GM04504 (cell line): ENCODE results near the gene BCAS4.
"Not testable (repeated sequence)": the region's sequence is repeated elsewhere in the genome, so short reads cannot be mapped to it uniquely, and the experiment has no call there.

Experiments used
- DNase-seq: peaks from one replicate; pipeline ENCODE4 v3.0.0-alpha.2; 2012; ENCODE audit warnings: low read depth

The BCAS4 gene

DNA sequence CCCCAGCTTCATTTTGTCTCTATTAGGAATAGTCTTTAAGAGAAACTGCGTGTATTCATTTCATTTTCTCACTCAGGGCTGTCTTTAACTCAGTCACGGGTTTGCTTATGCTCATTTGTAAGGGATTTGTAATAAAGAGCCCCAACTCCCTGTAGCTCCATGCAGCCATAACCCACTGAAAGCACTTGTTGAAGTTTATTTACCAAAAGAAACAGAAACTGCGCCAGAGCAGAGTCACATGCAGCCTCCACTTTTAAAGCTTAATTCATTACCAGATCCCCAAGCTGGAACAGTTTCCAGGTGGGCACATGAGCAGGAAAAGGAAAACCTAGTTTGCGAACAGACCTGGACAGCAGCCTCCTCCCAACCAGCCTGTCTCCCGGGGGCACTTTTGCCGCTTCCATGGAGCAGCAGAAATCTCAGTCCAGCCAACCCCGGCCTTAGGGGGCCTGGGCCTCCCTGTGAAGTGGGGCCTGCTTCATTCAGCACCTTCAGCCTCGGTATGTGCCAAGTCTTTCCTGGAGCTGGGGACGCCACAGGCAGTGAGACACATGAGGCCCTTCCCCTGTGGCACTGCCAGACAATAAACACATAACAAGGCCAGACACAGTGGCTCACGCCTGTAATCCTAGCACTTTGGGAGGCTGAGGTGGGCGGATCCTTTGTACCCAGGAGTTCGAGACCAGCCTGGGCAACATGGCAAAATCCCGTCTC, 4.5 kb downstream of the BCAS4 start:
- no peak for DNase-seq

DNA sequence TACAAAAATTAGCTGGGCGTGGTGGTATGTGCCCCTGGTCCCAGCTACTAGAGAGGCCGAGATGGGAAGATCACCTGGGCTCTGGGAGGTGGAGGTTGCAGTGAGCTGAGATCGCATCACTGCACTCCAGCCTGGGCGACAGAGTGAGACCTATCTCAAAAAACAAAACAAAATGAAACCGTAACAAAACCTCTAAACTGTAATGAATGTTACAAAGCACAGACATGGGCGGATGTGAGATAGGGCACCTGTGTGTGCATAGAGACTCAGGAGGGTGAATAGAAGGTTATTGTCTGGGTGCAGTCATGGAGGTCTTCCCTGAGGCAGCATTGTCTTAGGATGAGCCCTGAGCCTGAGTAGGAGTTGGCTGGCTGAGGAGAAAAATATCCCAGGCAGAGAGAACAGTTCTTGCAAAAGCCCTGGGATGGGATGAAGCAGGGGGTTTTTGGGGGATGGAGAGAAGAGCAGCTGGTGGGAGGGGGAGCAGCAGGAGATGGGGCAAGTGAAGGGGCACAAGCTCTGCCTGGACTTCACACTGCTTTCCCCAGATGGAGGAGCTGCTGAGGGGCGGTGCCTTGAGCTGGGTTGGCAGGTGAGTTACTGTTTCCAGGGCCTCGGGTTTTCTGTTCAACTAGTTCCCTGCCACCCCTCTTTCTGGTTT, 5.2 kb downstream of the BCAS4 start:
- DNase-seq = no peak

DNA sequence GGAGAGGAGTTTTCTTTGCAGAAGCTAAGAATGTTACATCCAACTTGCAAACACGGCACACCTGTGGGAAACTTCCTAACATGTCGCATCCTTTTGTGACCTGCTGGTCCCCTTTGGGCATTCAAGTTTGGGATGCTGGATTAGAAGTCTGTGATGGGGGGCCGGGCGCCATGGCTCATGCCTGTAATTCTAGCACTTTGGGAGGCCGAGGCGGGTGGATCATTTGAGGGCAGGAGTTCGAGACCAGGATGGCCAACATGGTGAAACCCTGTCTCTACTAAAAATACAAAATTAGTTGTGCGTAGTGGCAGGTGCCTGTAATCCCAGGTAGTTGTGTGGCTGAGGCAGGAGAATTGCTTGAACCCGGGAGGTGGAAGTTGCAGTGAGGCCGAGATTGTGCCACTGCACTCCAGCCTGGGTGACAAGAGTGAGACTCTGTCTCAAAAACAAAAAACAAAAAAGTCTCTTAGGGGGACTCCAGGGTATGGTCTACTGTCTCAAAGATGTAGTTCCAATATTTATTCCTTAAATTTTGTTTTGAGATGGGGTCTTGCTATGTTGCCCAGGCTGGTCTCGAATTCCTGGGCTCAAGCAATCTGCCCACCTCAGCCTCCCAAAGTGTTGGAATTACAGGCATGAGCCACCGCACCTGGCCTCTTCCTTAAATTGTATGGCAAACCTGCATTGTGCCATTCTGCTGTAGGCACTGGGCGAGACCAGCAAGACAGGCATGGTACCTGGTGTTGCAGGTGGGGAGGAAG, 6.3 kb downstream of the BCAS4 start:
- DNase-seq = not testable (repeated sequence)

DNA sequence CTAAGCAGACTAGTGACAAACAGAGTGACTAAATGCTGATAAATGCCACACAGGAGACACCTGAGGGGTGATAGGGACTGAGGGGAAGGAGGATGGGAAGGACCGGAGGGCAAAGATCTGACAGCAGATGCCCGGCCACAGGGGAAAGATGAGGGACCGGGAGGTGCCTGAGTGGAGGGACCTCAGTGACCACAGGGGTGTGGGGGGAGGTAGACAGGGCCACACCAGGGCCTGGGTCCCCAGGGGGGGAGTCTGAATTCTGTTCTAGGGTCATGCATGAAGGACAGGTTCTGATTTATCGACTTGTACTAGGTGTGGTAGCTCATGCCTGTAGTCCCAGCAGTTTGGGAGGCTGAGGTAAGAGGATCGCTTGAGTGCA, 6.9 kb downstream of the BCAS4 start:
- DNase-seq = no peak

DNA sequence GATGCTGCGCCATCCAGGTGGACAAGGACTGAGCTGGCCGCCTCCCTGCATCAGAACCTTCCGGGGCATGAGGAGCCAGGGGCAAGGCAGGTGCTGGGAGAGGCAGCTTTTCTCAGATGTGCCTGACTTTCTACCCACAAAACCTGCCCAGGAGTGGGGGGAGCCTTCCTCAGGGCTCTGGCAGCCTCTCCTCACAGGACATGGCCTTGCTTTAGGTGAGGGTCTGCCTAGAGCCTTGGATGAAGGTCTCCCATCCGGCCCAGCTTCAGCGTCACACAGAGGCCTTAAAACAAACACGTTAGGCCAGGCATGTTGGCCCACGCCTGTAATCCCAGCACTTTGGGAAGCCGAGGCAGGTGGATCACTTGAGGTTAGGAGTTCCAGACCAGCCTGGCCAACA, 7.4 kb downstream of the BCAS4 start:
- DNase-seq = no peak

DNA sequence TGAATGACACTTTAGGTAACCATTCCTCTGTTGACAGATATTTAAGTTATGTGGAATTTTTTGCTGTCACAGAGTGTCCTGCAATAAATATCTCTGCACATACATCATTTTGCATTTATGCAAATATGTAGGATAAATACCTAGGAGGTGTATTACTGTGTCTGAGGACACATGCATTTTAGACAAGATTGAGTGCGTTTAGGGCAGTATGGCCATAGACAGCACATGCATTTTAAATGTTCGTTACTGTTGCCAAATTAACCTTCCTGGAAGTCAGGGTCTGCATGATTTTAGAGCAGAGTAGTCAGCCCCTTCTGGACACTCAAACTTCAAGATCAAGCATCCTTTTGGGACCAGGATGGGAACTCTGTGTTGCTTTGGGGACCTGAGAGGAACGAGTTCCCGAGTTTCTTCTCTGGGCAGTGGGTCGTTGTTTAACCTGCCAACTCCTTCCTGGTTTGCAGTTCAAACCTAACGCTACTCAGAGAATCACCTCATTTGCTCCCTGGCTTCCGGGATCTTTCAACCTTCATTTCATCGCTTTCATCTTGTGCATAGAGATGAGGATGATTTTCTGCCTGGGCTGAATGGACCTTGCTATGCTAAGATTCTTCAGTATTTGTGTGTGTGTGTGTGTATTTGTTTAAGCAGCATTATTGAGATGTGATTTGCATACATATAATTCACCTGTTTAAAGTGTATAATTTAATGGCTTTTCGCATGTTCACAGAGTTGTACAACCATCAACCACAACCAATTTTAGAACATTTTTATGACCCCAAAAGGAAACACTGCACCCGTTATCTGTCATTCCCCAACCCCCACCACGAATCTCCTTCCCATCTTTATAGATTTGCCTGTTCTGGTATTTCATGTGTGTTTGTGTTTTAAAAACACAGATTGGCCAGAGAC, 9.8 kb downstream of the BCAS4 start:
- no peak for DNase-seq

DNA sequence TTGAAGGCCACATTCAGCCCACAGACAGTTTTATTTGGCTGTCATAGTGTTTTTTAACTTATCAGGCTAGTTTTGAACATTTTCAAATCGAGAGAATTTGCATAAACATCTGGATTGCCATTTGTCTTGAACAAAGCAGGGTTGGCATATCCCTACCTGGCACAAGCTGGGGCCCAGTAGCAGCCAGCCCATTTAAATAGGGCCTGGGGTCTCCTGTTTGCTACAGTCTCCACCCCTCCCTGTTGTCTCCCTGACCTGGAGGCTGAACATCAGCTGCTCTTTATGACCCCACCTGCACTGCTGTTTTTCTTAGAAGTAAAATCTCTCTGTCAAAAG, 10.5 kb downstream of the BCAS4 start:
- DNase-seq = no peak

DNA sequence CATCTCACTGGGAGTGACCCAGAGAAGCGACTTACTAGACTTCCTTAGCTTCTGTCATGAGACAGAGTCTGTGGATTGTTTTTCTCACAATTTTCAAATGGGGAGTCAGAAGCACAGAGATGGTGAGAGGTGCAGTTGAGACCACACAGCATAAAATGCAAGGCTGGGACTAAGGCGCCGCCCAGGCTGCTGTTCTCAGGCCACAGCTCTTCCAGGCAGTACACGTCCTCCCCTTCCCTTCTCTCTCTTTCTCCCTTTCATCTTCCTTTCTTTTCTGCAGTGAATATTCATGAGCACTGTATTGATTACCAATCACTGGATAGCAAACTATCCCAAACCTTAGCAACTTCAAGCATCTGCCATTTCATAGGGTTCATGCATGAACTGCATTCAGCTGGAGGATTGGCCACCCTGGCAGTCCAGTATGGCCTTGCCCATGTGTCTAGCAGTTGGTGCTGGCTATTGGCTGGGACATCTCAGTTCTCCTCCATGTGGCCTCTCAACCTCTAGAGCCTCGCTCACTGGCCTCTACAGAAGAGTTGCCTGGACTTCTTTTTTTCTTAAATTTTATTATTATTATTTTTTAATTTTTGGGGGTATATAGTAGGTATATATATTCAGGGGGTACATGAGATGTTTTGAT, 11.4 kb downstream of the BCAS4 start:
- DNase-seq = no peak

DNA sequence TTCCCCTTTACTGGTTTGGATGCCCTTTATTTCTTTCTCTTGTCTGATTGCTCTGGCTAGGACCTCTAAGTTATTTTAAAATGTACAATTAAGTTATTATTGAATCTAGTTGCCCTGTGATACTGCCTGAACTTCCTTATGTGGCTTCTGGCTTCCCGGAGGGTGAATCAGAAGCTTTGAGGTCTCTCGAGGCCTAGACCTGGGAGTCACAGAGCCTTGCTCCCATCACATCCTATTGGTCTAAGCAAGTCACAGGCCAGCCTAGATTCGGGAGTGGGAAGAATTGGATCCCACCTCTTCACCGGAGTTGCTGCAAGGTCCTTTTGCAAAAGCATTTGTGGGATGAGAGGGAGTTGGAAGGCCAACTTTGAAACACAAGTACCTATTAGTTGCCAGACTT, 15.2 kb downstream of the BCAS4 start:
- no peak for DNase-seq

DNA sequence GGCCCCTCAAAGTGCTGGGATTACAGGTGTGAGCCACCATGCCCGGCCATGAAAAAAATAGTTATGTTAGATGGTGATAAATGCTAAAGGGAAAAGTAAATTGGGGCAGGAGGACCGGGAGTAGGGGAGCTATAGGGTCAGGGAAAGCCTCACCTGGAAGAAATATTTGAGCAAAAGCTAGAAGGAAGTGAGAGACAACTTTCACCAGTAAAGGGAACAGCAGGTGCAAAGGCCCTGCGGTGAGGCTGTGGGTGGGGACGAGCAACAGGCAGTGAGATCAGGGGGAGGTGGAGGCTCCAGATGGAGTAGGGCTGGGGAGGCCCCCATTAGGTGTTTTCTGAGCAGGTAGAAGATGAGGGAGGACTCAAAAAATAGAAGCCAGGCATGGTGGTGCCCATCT, 16.0 kb downstream of the BCAS4 start:
- no peak for DNase-seq

DNA sequence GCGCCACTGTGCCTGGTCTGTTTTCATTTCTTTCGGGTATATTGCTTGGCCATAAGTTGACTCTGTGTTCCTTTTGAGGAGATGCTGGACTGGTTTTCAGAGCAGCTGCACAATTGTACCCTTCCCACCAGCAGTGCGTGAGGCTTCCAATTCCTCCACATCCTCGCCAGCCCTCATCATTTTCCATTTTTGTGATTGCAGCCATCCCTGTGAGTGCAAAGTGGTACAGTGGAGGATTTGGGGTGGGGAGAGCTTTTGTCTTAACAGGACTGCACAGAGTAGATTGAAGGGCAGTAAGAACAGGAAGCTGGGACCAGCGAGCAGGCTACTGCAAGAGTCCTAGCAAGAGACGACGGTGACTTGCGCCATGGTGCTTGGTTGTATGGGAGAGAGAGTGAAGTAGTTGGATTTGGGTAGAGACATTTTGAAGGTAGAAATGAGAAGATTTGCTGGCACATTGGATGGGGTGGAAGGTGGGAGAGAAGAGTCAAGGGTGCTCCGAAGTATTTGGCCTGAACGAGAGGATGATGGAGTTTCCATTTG, 18.3 kb downstream of the BCAS4 start:
- no peak for DNase-seq

DNA sequence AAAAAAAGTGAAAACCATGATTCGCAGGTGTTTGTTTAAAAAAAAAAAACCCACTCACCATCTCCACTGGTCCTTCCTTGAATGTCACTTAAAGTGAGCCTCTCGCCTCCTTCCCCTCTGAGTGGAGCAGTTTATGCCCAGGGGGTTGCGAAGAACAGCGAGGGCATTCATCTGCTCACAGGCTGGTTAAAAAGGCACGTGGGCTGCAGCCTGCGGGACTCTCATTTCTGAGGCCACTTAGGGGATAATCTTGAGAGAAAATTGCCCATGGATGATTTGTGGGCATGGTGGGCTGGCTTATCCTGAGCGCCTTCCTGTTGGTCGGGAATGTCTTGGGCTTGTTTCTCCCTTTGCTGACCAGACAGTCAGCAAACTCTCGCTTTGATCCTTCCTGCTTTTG, 18.9 kb downstream of the BCAS4 start:
- no peak for DNase-seq

DNA sequence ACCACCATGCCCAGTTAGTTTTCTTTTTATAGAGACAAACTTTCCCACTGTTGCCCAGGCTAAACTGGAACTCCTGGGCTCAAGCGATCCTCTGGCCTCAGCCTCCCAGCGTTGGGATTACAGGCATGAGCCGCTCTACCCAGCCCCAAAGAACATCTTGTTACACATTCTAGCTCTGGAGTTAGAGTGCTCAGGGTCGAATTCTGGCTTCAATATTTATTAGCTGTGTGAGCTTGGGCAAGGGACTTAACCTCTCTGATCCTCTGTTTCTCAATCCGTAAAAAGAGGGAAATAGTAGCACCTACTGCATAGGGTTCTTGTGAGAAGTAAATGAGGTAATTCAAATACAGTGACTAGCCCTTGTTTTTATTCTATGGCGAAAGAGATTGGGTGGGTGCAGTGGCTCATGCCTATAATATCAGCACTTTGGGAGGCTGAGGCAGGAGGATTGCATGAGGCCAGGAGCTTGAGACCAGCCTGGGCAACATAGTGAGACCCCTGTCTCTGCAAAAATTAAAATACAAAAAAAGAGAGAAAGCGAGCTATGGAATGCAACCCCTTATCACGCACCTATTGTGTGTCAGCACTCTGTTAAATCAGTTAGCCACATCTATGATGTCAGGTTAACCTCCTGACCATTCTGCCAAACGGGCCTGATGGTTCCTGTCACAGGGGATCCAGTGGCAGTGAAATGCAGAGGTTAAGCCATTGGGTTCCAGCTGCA, 19.7 kb downstream of the BCAS4 start:
- no peak for DNase-seq

DNA sequence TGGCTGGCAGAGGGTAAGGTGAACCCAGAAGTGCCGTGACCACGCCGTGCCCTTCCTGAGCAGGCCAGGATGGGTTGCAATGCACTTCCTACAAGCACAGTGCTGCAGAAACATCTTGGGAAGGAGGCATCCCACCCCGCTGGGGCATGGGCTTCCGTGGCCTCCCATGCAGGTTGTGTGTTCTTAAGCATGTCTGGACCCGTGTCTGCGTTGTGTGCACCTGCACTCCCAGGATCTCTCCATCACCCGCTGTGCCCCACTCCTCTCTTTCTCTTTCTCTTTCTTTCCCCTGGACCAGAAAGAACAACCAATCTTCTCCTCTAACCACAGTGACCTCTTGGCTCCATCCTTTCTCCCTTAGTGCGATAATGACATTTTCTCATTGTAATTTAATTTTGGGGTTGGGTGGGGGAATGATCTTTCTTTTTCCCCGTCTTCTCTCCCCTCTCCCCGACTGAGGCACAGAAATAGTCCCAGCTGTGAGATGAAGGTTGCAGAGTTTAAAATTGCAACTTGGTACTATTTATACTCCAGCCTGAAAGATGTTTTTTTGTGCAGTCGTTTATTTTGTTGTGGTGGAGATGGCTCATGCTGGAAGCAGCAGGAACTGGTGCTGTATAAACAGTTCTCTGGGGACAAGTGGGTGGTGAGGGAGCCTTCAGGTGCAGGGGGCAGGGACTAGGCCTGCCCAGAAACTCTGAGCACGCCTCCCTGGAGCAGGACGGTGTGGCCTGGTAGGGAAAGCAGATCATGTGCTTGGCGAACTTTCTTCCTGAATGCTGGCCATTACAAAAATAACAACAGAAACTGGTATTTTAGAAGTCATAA, 20.5 kb downstream of the BCAS4 start:
- DNase-seq = no peak

DNA sequence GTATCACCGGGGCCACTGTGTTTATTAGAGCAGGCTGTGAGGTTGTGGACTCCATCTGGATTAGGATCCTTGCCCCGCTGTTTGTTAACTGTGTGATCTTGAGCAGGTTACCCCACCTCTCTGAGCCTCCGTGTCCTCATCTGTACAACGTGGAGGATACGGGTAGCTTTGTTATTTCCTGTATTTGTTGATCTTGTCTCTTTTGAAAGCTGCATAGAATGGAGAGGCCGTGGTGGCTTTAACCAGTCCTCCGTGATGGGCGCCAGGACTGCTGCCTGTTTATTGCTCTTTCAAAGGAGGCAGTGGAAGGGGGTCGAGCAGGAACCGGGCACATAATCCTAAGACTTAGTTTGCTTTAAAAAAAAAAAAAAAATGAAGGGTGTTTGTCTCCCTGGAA, 22.9 kb downstream of the BCAS4 start:
- no peak for DNase-seq

DNA sequence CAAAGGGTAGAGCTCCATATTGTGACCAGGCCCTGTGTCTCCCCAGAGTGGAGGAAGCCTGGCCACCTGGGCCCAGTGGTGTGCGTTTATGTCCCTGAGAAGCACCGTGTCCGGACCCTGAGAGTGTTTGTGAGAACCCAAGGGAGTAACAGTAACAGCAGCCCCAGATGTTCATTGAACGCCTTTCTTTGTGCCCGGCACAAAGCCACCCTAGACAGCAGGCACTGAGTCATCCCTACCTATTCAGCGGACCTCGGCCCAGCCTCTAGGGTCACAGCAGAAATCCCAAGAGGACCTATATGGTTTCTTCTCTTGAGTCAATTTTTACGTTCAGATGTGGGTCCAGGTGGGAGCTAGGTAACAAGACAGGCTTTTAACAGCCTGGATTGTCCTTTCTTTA, 24.5 kb downstream of the BCAS4 start:
- no peak for DNase-seq

DNA sequence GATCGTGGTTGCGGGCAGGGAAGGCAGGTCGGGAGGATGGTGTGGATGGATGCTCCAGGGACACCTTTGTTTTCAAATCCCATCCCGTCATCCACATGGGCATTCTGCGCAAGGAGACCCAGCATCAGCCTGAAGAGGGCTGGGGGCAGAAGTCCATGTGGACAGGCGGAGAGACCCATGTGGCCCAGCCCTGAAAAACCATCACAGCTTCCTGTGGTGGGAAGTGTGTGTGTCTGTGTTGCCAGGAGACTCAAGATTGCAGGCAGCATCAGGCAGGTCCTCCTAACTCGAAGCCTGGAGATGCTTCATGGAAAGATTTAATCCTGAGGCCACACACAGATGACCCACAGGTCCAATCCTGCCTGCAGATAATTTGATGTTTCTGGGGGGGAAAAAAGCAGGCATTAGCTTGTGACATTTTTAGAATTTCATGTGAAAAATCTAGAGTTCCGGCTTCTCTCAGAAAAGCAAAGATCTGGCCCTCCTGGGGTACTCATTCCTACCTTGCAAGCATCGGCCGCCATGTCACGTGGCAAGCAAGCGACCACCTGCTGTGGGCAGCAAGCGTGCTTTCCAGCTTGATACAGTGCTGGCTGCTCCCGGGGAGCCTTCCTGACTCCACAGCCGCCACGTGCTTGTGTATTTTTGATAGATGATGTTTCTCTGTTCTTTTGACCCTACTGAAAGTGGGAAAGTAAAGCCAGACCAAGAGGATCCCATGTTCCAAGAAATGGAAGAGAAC, 25.8 kb downstream of the BCAS4 start:
- DNase-seq = no peak

DNA sequence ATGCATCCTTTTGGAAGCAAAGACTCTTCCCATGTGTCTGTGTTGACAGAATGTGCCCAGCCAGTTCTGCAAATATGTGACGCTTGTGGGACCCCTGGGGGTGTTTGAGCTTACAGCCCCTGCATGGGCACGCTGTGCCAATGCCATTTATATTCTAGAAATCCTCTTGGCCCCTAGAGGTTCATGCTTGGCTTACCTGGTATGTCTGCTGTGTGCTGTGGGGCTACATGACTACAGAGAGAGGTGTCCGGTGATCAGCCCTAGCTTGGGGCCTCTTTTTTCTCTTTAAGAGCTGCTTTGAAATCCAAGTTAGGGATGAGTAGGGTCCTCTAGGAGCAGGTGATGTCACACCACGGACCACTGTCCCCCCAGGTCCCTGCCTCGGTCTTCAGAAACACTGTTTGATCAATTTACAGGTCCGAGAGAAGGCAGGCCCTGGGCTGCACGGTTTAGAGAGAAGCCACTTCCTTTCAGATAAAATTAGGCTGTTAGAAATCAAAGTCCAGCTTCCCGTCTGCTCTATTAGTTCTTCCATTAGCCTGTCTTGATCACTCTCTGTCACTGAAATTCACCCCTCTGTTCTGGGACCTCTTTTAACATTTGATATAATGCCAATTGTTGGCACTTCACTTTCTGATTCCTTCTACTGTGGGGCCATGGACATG, 26.5 kb downstream of the BCAS4 start:
- no peak for DNase-seq

DNA sequence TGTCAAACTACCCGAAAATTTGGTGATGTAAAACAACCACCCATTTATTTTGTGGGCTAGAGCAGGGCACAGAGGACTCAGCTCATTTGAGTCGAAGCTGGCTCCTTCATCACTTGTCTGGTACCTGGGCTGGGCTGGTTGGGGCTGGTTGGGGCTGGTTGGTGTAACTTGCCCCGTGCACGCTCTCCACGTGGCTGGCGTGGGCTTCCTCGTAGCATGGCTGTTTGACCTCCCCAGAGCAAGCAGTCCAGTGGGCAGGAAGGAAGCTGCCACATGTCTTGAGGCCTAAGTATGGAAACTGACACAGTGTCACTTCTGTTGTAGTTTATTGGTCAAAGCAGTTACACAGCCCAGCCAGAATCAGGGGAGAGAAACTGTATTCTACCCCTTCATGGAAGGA, 27.1 kb downstream of the BCAS4 start:
- DNase-seq = no peak
